Measurements from ENCODE around the gene MFN2.
"Not testable (repeated sequence)": the region's sequence is repeated elsewhere in the genome, so short reads cannot be mapped to it uniquely, and the experiment has no call there.

DNA sequence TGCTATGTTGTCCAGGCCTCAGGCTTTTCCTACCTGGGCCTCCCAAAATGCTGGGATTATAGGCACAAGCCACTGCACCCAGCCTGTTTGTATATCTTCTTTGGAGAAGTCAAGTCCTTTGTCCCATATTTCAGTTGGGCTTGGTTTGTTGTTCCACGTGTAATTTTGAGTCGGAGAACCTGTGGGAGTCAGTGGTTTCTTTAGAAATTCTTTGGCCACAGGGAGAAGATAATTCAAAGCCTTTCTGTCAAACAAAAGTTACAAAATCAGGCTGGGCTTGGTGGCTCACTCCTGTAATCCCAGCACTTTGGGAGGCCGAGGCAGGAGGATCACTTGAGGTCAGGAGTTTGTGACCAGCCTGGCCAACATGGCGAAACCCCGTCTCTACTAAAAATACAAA lies 53.2 kb downstream of the MFN2 start:
- TF ChIP-seq CHD2 (IDR thresholded peaks at IDR 0.05; ENCODE audit: low read length, partially characterized antibody); ELF1 (IDR thresholded peaks at IDR 0.05); EP300 (IDR thresholded peaks at IDR 0.05; ENCODE audit: borderline replicate concordance in 1 of 2, low read depth in 1 of 2, low read length in 1 of 2); RXRA (IDR thresholded peaks at IDR 0.05; ENCODE audit: borderline replicate concordance, low read depth); POLR2AphosphoS5 (IDR thresholded peaks at IDR 0.05; ENCODE audit: low read depth, low read length); TEAD4 (IDR thresholded peaks at IDR 0.05; ENCODE audit: borderline replicate concordance, insufficient read depth); YY1 (IDR thresholded peaks at IDR 0.05; ENCODE audit: low read depth); GABPA (IDR thresholded peaks at IDR 0.05; ENCODE audit: low read depth); JUND (IDR thresholded peaks at IDR 0.05); SIN3A (IDR thresholded peaks at IDR 0.05; ENCODE audit: borderline replicate concordance, low read depth, low read length): not testable (repeated sequence)
- TF ChIP-seq, protein P1, sequence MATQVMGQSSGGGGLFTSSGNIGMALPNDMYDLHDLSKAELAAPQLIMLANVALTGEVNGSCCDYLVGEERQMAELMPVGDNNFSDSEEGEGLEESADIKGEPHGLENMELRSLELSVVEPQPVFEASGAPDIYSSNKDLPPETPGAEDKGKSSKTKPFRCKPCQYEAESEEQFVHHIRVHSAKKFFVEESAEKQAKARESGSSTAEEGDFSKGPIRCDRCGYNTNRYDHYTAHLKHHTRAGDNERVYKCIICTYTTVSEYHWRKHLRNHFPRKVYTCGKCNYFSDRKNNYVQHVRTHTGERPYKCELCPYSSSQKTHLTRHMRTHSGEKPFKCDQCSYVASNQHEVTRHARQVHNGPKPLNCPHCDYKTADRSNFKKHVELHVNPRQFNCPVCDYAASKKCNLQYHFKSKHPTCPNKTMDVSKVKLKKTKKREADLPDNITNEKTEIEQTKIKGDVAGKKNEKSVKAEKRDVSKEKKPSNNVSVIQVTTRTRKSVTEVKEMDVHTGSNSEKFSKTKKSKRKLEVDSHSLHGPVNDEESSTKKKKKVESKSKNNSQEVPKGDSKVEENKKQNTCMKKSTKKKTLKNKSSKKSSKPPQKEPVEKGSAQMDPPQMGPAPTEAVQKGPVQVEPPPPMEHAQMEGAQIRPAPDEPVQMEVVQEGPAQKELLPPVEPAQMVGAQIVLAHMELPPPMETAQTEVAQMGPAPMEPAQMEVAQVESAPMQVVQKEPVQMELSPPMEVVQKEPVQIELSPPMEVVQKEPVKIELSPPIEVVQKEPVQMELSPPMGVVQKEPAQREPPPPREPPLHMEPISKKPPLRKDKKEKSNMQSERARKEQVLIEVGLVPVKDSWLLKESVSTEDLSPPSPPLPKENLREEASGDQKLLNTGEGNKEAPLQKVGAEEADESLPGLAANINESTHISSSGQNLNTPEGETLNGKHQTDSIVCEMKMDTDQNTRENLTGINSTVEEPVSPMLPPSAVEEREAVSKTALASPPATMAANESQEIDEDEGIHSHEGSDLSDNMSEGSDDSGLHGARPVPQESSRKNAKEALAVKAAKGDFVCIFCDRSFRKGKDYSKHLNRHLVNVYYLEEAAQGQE (IDR thresholded peaks at IDR 0.05; ENCODE audit: low read depth, low read length), result not testable (repeated sequence)
- TF ChIP-seq, protein P2, sequence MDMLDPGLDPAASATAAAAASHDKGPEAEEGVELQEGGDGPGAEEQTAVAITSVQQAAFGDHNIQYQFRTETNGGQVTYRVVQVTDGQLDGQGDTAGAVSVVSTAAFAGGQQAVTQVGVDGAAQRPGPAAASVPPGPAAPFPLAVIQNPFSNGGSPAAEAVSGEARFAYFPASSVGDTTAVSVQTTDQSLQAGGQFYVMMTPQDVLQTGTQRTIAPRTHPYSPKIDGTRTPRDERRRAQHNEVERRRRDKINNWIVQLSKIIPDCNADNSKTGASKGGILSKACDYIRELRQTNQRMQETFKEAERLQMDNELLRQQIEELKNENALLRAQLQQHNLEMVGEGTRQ (IDR thresholded peaks at IDR 0.05; ENCODE audit: borderline replicate concordance, low read depth, low read length), result not testable (repeated sequence)
- TF ChIP-seq, protein P3, sequence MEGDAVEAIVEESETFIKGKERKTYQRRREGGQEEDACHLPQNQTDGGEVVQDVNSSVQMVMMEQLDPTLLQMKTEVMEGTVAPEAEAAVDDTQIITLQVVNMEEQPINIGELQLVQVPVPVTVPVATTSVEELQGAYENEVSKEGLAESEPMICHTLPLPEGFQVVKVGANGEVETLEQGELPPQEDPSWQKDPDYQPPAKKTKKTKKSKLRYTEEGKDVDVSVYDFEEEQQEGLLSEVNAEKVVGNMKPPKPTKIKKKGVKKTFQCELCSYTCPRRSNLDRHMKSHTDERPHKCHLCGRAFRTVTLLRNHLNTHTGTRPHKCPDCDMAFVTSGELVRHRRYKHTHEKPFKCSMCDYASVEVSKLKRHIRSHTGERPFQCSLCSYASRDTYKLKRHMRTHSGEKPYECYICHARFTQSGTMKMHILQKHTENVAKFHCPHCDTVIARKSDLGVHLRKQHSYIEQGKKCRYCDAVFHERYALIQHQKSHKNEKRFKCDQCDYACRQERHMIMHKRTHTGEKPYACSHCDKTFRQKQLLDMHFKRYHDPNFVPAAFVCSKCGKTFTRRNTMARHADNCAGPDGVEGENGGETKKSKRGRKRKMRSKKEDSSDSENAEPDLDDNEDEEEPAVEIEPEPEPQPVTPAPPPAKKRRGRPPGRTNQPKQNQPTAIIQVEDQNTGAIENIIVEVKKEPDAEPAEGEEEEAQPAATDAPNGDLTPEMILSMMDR (IDR thresholded peaks at IDR 0.05), result not testable (repeated sequence)

All from SK-N-SH (cell line).